SJCRH30 (cell line): ENCODE measurements around the gene C1S. TPM values are rescaled to one million over a fixed set of nuclear protein-coding genes. Genes with fewer than 3 reads are reported as not detected.

Experiments used
- DNase-seq, 2 experiments: peaks; one replicate each; pipeline ENCODE4 v3.0.0-alpha.2; 2015 to 2020
- H3K27ac ChIP-seq: fragments of 250-450 bp; sonication (Bioruptor Pico); 2 replicates; pipeline ENCODE4 v1.5.1; 2020; ENCODE audit warnings: mild to moderate bottlenecking, moderate library complexity
- H3K27me3 ChIP-seq: fragments of 250-450 bp; sonication (Bioruptor Pico); 2 replicates; pipeline ENCODE4 v1.5.1; 2020; ENCODE audit warnings: mild to moderate bottlenecking, moderate library complexity
- H3K36me3 ChIP-seq: fragments of 250-450 bp; sonication (Bioruptor Pico); 2 replicates; pipeline ENCODE4 v1.5.1; 2020; ENCODE audit warnings: mild to moderate bottlenecking, moderate library complexity
- H3K4me1 ChIP-seq: fragments of 250-450 bp; sonication (Bioruptor Pico); 2 replicates; pipeline ENCODE4 v1.5.1; 2020; ENCODE audit warnings: mild to moderate bottlenecking, moderate library complexity
- H3K4me3 ChIP-seq: fragments of 250-450 bp; sonication (Bioruptor Pico); 2 replicates; pipeline ENCODE4 v1.5.1; 2020; ENCODE audit warnings: mild to moderate bottlenecking, moderate library complexity
- H3K9me3 ChIP-seq: fragments of 250-450 bp; sonication (Bioruptor Pico); replicated peaks from 2 replicates; pipeline ENCODE4 v1.5.1; 2020; ENCODE audit warnings: mild to moderate bottlenecking, moderate library complexity
- total RNA-seq: library from RNA; depleted of rRNA; stranded (reverse); fragments of >200 nt; shearing (Covaris generic); gene quantifications from 2 replicates; pipeline ENCODE4 v1.2.3, GENCODE V29; 2014

Gene C1S
- total RNA-seq, 1 experiment from 2014 or later = 0.61 TPM

- Histone ChIP-seq H3K9me3 (no peaks in the 10 kb centered on the region), H3K4me1 (no peaks in the 10 kb centered on the region), H3K36me3 (no peaks in the 10 kb centered on the region), H3K27me3 (peaks cover 20% of the 10 kb centered on the region), H3K4me3 (no peak overlapping the region), H3K27ac (no peak overlapping the region)
- DNase-seq = no peak
Measured at GRCh38 chr12:7059780-7060179, 738 bp upstream of the C1S start.

GRCh38 chr12:7061138-7061537, 620 bp downstream of the C1S start:
- no peak overlapping the region for H3K27ac ChIP-seq
- DNase-seq = no peak
- no peak overlapping the region for H3K4me3 ChIP-seq

GRCh38 chr12:7061596-7061995, 1.1 kb downstream of the C1S start:
- Histone ChIP-seq H3K9me3 (no peaks in the 10 kb centered on the region), H3K27ac (no peak overlapping the region), H3K36me3 (no peaks in the 10 kb centered on the region), H3K4me1 (no peaks in the 10 kb centered on the region), H3K4me3 (no peak overlapping the region), H3K27me3 (peaks cover 18% of the 10 kb centered on the region)
- no peak for DNase-seq

More at GRCh38 chr12:7061138-7061537, 620 bp downstream of the C1S start:
- H3K27me3 ChIP-seq = peaks cover 18% of the 10 kb centered on the region
- no peaks in the 10 kb centered on the region for H3K36me3 ChIP-seq
- H3K9me3 ChIP-seq = no peaks in the 10 kb centered on the region
- H3K4me1 ChIP-seq = no peaks in the 10 kb centered on the region

GRCh38 chr12:7064516-7064915, 4.0 kb downstream of the C1S start:
- no peak overlapping the region for H3K4me3 ChIP-seq
- no peaks in the 10 kb centered on the region for H3K36me3 ChIP-seq
- H3K4me1 ChIP-seq = no peaks in the 10 kb centered on the region
- H3K9me3 ChIP-seq = no peaks in the 10 kb centered on the region
- H3K27ac ChIP-seq = no peak overlapping the region
- peaks cover 23% of the 10 kb centered on the region for H3K27me3 ChIP-seq
- no peak for DNase-seq

- Histone ChIP-seq H3K36me3 (no peaks in the 10 kb centered on the region), H3K27ac (no peak overlapping the region), H3K4me3 (no peak overlapping the region), H3K27me3 (peaks cover 19% of the 10 kb centered on the region), H3K9me3 (no peaks in the 10 kb centered on the region), H3K4me1 (no peaks in the 10 kb centered on the region)
- DNase-seq = no peak
Measured at GRCh38 chr12:7065073-7065623, 4.6 kb downstream of the C1S start.

GRCh38 chr12:7066596-7066995, 6.1 kb downstream of the C1S start:
- no peak overlapping the region for H3K4me3 ChIP-seq
- no peaks in the 10 kb centered on the region for H3K4me1 ChIP-seq
- no peak for DNase-seq
- H3K36me3 ChIP-seq = no peaks in the 10 kb centered on the region
- peaks cover 9% of the 10 kb centered on the region for H3K27me3 ChIP-seq
- H3K27ac ChIP-seq = no peak overlapping the region
- H3K9me3 ChIP-seq = no peaks in the 10 kb centered on the region

- DNase-seq = no peak
- Histone ChIP-seq H3K27ac (no peak overlapping the region), H3K9me3 (no peaks in the 10 kb centered on the region), H3K27me3 (peaks cover 12% of the 10 kb centered on the region), H3K4me3 (no peak overlapping the region), H3K36me3 (no peaks in the 10 kb centered on the region), H3K4me1 (no peaks in the 10 kb centered on the region)
Measured at GRCh38 chr12:7067096-7067495, 6.6 kb downstream of the C1S start.

GRCh38 chr12:7068240-7068993, 7.9 kb downstream of the C1S start:
- H3K27ac ChIP-seq = no peak overlapping the region
- no peaks in the 10 kb centered on the region; the same call in 1 of the 2 replicates for H3K9me3 ChIP-seq
- no peak for DNase-seq
- no peaks in the 10 kb centered on the region for H3K4me1 ChIP-seq
- peaks cover 11% of the 10 kb centered on the region; the same call in 1 of the 2 replicates for H3K27me3 ChIP-seq
- no peak overlapping the region for H3K4me3 ChIP-seq
- H3K36me3 ChIP-seq = no peaks in the 10 kb centered on the region

- DNase-seq = no peak
- Histone ChIP-seq H3K27ac (no peak overlapping the region), H3K36me3 (no peaks in the 10 kb centered on the region), H3K4me1 (no peaks in the 10 kb centered on the region), H3K27me3 (peaks cover 17% of the 10 kb centered on the region; the same call in 1 of the 2 replicates), H3K9me3 (no peaks in the 10 kb centered on the region; the same call in 1 of the 2 replicates), H3K4me3 (no peak overlapping the region)
Measured at GRCh38 chr12:7068994-7069346, 8.5 kb downstream of the C1S start.

GRCh38 chr12:7069386-7069785, 8.9 kb downstream of the C1S start:
- Histone ChIP-seq H3K27ac (no peak overlapping the region), H3K4me1 (no peaks in the 10 kb centered on the region)

GRCh38 chr12:7072035-7072434, 11.5 kb downstream of the C1S start:
- no peaks in the 10 kb centered on the region for H3K4me1 ChIP-seq
- no peaks in the 10 kb centered on the region; the same call in 1 of the 2 replicates for H3K9me3 ChIP-seq
- peaks cover 20% of the 10 kb centered on the region; the same call in 1 of the 2 replicates for H3K27me3 ChIP-seq
- no peaks in the 10 kb centered on the region for H3K36me3 ChIP-seq
- no peak overlapping the region for H3K4me3 ChIP-seq
- no peak for DNase-seq
- no peak overlapping the region for H3K27ac ChIP-seq

More at GRCh38 chr12:7069386-7069785, 8.9 kb downstream of the C1S start:
- no peaks in the 10 kb centered on the region; the same call in 1 of the 2 replicates for H3K9me3 ChIP-seq
- H3K4me3 ChIP-seq = no peak overlapping the region
- peaks cover 17% of the 10 kb centered on the region; the same call in 1 of the 2 replicates for H3K27me3 ChIP-seq
- no peaks in the 10 kb centered on the region for H3K36me3 ChIP-seq
- DNase-seq = no peak

- H3K4me1 ChIP-seq = no peaks in the 10 kb centered on the region
- H3K9me3 ChIP-seq = no peaks in the 10 kb centered on the region; the same call in 1 of the 2 replicates
- no peak overlapping the region for H3K27ac ChIP-seq
- H3K4me3 ChIP-seq = no peak overlapping the region
- peaks cover 20% of the 10 kb centered on the region; the same call in 1 of the 2 replicates for H3K27me3 ChIP-seq
- no peak for DNase-seq
- no peaks in the 10 kb centered on the region for H3K36me3 ChIP-seq
Measured at GRCh38 chr12:7072554-7072953, 12.0 kb downstream of the C1S start.

- H3K4me3 ChIP-seq = no peak overlapping the region
- H3K27ac ChIP-seq = no peak overlapping the region
- no peak for DNase-seq
- H3K36me3 ChIP-seq = no peaks in the 10 kb centered on the region
- H3K9me3 ChIP-seq = no peaks in the 10 kb centered on the region; the same call in 1 of the 2 replicates
- no peaks in the 10 kb centered on the region; the same call in 1 of the 2 replicates for H3K4me1 ChIP-seq
- peaks cover 17% of the 10 kb centered on the region; the same call in 1 of the 2 replicates for H3K27me3 ChIP-seq
Measured at GRCh38 chr12:7073946-7074345, 13.4 kb downstream of the C1S start.

GRCh38 chr12:7075518-7075917, 15.0 kb downstream of the C1S start:
- Histone ChIP-seq H3K27me3 (peaks cover 13% of the 10 kb centered on the region; the same call in 1 of the 2 replicates), H3K36me3 (no peaks in the 10 kb centered on the region), H3K9me3 (no peaks in the 10 kb centered on the region; the same call in 1 of the 2 replicates), H3K27ac (no peak overlapping the region), H3K4me3 (no peak overlapping the region), H3K4me1 (no peaks in the 10 kb centered on the region; the same call in 1 of the 2 replicates)
- no peak for DNase-seq

- no peaks in the 10 kb centered on the region for H3K36me3 ChIP-seq
- no peak overlapping the region for H3K27ac ChIP-seq
- H3K9me3 ChIP-seq = no peaks in the 10 kb centered on the region; the same call in 1 of the 2 replicates
- no peaks in the 10 kb centered on the region; the same call in 1 of the 2 replicates for H3K4me1 ChIP-seq
- no peak overlapping the region for H3K4me3 ChIP-seq
- DNase-seq = no peak
- peaks cover 13% of the 10 kb centered on the region; the same call in 1 of the 2 replicates for H3K27me3 ChIP-seq
Measured at GRCh38 chr12:7075939-7076338, 15.4 kb downstream of the C1S start.
